C4-2B (cell line): ENCODE measurements around the gene MACF1.

ENCODE experiments used
- ZFX ChIP-seq: fragments of 450-650 bp; IDR thresholded peaks from 2 replicates; pipeline ENCODE4 v1.6.1; 2017
- TF ChIP-seq, protein P1 (sequence below): fragments of 450-650 bp; conservative IDR thresholded peaks from 2 replicates; pipeline ENCODE4 v1.5.1; 2017; ENCODE audit warnings: mild to moderate bottlenecking

DNA sequence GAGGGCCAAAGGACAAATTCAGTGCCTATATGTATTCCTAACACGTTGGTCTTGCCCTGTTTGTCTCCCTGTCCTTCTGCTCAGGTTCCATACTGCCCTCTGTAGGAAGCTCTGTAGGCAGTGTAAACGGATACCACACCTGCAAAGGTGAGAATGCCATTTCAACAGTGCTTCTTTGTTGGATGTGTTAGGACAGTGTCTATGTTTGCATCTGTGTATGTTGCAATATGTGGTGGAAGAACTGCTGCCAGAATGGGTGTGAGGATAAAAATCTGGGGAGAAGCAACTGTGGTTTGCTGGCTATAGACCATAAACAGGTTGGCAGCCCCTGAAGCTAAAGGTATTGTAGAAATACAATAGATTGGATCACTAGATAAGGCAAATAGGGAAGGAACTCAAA is 173.9 kb downstream of the MACF1 start:
- TF ChIP-seq, protein P1, sequence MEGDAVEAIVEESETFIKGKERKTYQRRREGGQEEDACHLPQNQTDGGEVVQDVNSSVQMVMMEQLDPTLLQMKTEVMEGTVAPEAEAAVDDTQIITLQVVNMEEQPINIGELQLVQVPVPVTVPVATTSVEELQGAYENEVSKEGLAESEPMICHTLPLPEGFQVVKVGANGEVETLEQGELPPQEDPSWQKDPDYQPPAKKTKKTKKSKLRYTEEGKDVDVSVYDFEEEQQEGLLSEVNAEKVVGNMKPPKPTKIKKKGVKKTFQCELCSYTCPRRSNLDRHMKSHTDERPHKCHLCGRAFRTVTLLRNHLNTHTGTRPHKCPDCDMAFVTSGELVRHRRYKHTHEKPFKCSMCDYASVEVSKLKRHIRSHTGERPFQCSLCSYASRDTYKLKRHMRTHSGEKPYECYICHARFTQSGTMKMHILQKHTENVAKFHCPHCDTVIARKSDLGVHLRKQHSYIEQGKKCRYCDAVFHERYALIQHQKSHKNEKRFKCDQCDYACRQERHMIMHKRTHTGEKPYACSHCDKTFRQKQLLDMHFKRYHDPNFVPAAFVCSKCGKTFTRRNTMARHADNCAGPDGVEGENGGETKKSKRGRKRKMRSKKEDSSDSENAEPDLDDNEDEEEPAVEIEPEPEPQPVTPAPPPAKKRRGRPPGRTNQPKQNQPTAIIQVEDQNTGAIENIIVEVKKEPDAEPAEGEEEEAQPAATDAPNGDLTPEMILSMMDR, result peak; percentile 89
- no peak for TF ChIP-seq ZFX
